Measurements from ENCODE around the gene HIP1R. TPM values are rescaled to one million over a fixed set of nuclear protein-coding genes. Genes with fewer than 3 reads are reported as not detected.
A peak's percentile ranks its signal among the peaks of the same experiment; 100 is the strongest.

Gene HIP1R
- total and polyA plus RNA-seq, 2 of the 8 experiments (the other 6 are each of a cell fraction or from before 2014, with no cell fraction given) = 11.2 to 14.5 TPM

DNA sequence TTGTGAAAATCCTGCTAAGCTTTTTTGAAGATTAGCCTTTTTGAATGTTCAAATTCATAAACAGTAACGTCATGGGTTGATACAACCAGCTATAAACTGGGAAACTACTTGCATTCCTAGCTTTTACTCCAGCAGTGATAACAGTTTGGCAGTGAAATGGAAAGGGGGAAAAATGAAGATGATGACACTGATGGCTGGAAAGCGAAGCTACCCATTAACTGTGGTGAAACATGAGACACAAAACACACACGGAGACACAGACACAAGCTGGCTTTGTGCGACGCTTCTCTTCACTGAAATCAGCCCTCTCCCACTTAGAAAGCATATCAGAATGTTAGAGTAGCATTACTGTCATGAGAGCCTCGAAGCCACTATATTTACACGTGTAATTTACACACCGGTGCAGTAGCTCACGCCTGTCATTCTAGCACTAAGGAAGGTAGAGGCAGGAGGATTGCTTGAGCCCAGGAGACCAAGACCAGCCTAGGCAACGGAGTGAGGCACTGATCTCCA is 45.0 kb downstream of the HIP1R start:
- no peak overlapping the region for H2AK5ac ChIP-seq (ENCODE audit: low read depth, low read length)
- no peaks in the 10 kb centered on the region for H3K23me2 ChIP-seq (ENCODE audit: low read depth, low read length)
- ChIA-PET POLR2A (ENCODE audit: partially characterized antibody) (interaction anchor here (0.5 to 1.8 kb wide), 4 partner anchors 8 to 73 kb away, joined by 3 to 6 read pairs (median 4); no protein-coding TSS in a partner anchor), CTCF (ENCODE audit: partially characterized antibody) (interaction anchor here (0.7 to 6.2 kb wide), 18 partner anchors 8 to 358 kb away, joined by 3 to 41 read pairs (median 4); no protein-coding TSS in a partner anchor)
- H3K27ac ChIP-seq (ENCODE audit: low read depth, low read length) = no peak overlapping the region
- no peak for DNase-seq (ENCODE audit: low read depth in 1 of 2, low spot score in 2 of 2)
- no peak overlapping the region for H3K9ac ChIP-seq (replicated peaks in 1 of 4; ENCODE audit: extremely low read depth in 1 of 4, low read depth in 3 of 4, low read length in 3 of 4)
- no peak overlapping the region for H2BK120ac ChIP-seq (replicated peaks; ENCODE audit: low read depth, low read length)
- H2BK12ac ChIP-seq (ENCODE audit: low read depth, low read length) = peak overlapping the region; percentile 11; the same call in 1 of the 2 replicates
- no peak overlapping the region for H3K14ac ChIP-seq (ENCODE audit: insufficient read length)
- peaks cover 0 to 19% of the 10 kb centered on the region in 2 experiments; a peak in 2 of 4 replicates for H3K79me2 ChIP-seq (ENCODE audit: control insufficient read depth in 1 of 2, insufficient read depth in 2 of 2, low read length in 2 of 2)
- no peak overlapping the region for H4K5ac ChIP-seq (ENCODE audit: insufficient read length, low read depth, low read length)
- H3K4me3 ChIP-seq (ENCODE audit: extremely low read depth in 1 of 4, insufficient read depth in 2 of 4, low read depth in 3 of 4, low read length in 4 of 4) = no peak overlapping the region
- peaks cover 0 to 3% (median under 1%) of the 10 kb centered on the region in 4 experiments; a peak in 4 of 7 replicates for H3K4me1 ChIP-seq (replicated peaks in 1 of 4; ENCODE audit: control insufficient read depth in 3 of 4, insufficient read depth in 4 of 4, low read length in 3 of 4)
- H3K9me3 ChIP-seq (ENCODE audit: insufficient read depth in 2 of 2, low read depth in 1 of 2, low read length in 1 of 2) = no peaks in the 10 kb centered on the region
- no peak overlapping the region for H3K4me2 ChIP-seq (ENCODE audit: insufficient read depth in 1 of 2, low read depth in 2 of 2, low read length in 2 of 2)
- H3K23ac ChIP-seq (ENCODE audit: insufficient read length) = no peak overlapping the region
- peaks cover 29 to 48% of the 10 kb centered on the region in 2 experiments for H4K20me1 ChIP-seq (replicated peaks in 1 of 2; ENCODE audit: control insufficient read depth in 1 of 2, insufficient read depth in 2 of 2, low read length in 2 of 2)
- H2BK15ac ChIP-seq (ENCODE audit: low read length) = no peak overlapping the region
- TF ChIP-seq ATF2 (IDR thresholded peaks at IDR 0.05; ENCODE audit: low read length) = no peak
- TF ChIP-seq POLR2A (IDR thresholded peaks at IDR 0.05; ENCODE audit: control extremely low read depth in 1 of 2, low read depth in 2 of 2, low read length in 2 of 2) = no peak
- TF ChIP-seq EP300 (IDR thresholded peaks at IDR 0.05; ENCODE audit: borderline replicate concordance in 1 of 2, low read depth in 2 of 2, low read length in 2 of 2) = no peak
- TF ChIP-seq, protein P1, sequence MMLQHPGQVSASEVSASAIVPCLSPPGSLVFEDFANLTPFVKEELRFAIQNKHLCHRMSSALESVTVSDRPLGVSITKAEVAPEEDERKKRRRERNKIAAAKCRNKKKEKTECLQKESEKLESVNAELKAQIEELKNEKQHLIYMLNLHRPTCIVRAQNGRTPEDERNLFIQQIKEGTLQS (IDR thresholded peaks at IDR 0.05; ENCODE audit: insufficient read depth, low read depth, low read length) = no peak
- no peak for TF ChIP-seq GTF2F1 (IDR thresholded peaks at IDR 0.05; ENCODE audit: borderline replicate concordance, low read depth, low read length)
- no peak for TF ChIP-seq CHD1 (IDR thresholded peaks at IDR 0.05; ENCODE audit: low read depth, low read length)
- TF ChIP-seq TEAD4 (IDR thresholded peaks at IDR 0.05; ENCODE audit: low read depth, low read length) = no peak
- no peak for TF ChIP-seq SIRT6 (IDR thresholded peaks at IDR 0.05; ENCODE audit: low read length)
- H3K56ac ChIP-seq (replicated peaks; ENCODE audit: insufficient read length, low read depth, low read length) = peak overlapping the region; percentile 4
- H4K91ac ChIP-seq (replicated peaks; ENCODE audit: insufficient read length, low read length) = no peak overlapping the region
- no peak overlapping the region for H2BK5ac ChIP-seq (ENCODE audit: low read depth, low read length)
- H3K27me3 ChIP-seq (replicated peaks in 1 of 4; ENCODE audit: control insufficient read depth in 3 of 4, extremely low read depth in 1 of 4, insufficient read depth in 3 of 4, low read length in 3 of 4) = peaks cover 2 to 42% (median 40%) of the 10 kb centered on the region in 4 experiments
- no peak overlapping the region for H4K8ac ChIP-seq (ENCODE audit: extremely low read depth, insufficient read depth, low read length)
- no peak overlapping the region for H3K4ac ChIP-seq (replicated peaks; ENCODE audit: insufficient read length, low read depth, low read length)
- H3K79me1 ChIP-seq (ENCODE audit: low read depth, low read length) = peaks cover 4% of the 10 kb centered on the region; the same call in 1 of the 2 replicates
- H2BK20ac ChIP-seq (ENCODE audit: low read length) = no peak overlapping the region
- H3K36me3 ChIP-seq (ENCODE audit: control insufficient read depth in 2 of 4, insufficient read depth in 4 of 4, low read length in 3 of 4) = no peaks in the 10 kb centered on the region
- H2AFZ ChIP-seq (ENCODE audit: low read length) = no peak overlapping the region
- no peak for FAIRE-seq
- 84% methylated on average over 10 of the region's 10 CpGs; no CpG with 5 or more reads in 1 of the 2 experiments for WGBS, 2 experiments (ENCODE audit: extremely low coverage in 1 of 2, insufficient coverage in 1 of 2, insufficient read length in 1 of 2, insufficient replicate concordance in 2 of 2, low coverage in 1 of 2, low lambda C conversion rate in 2 of 2, missing lambda C conversion rate in 1 of 2)
- H3K18ac ChIP-seq (ENCODE audit: extremely low read depth, low read length) = no peak overlapping the region
